K562 (cell line): ENCODE measurements around the gene SNAP23. TPM values are rescaled to one million over a fixed set of nuclear protein-coding genes. Genes with fewer than 3 reads are reported as not detected.

Experiments used
- ATF7 ChIP-seq: fragments of 450-650 bp; IDR thresholded peaks from 2 replicates; pipeline ENCODE4 v1.7.1; 2014; ENCODE audit warnings: mild to moderate bottlenecking, moderate library complexity
- C11orf30 ChIP-seq: fragments of 450-650 bp; IDR thresholded peaks from 2 replicates; pipeline ENCODE4 v1.6.1; 2016; ENCODE audit warnings: low read depth, mild to moderate bottlenecking
- CBX5 ChIP-seq: IDR thresholded peaks from 2 replicates; pipeline ENCODE4 v1.6.1; 2014; ENCODE audit warnings: low read depth, borderline replicate concordance
- FOSL1 ChIP-seq: fragments of 200-800 bp; sonication (Bioruptor generic); conservative IDR thresholded peaks from 2 replicates; pipeline ENCODE4 v1.6.1; 2016; ENCODE audit warnings: missing genetic modification characterization, missing compliant biosample characterization
- GABPA ChIP-seq: fragments of 200-800 bp; sonication (Bioruptor generic); conservative IDR thresholded peaks from 2 replicates; pipeline ENCODE4 v1.6.1; 2016; ENCODE audit warnings: low read depth, missing genetic modification characterization, missing compliant biosample characterization
- KDM5B ChIP-seq: fragments of 200-600 bp; sonication (generic); IDR thresholded peaks from 2 replicates; pipeline ENCODE4 v1.6.1; 2012; ENCODE audit warnings: low read depth, mild to moderate bottlenecking, moderate library complexity, low read length, control low read depth, inconsistent platforms; ENCODE audit not compliant: insufficient replicate concordance
- LEF1 ChIP-seq: fragments of 450-650 bp; IDR thresholded peaks from 2 replicates; pipeline ENCODE4 v1.6.1; 2016; ENCODE audit warnings: mild to moderate bottlenecking
- MECOM ChIP-seq: fragments of 250-450 bp; sonication (Bioruptor Pico); IDR thresholded peaks from 2 replicates; pipeline ENCODE4 v1.8.0; 2022; ENCODE audit warnings: inconsistent platforms
- NFIC ChIP-seq: fragments of 450-650 bp; IDR thresholded peaks from 2 replicates; pipeline ENCODE4 v1.6.1; 2017; ENCODE audit warnings: mild to moderate bottlenecking, inconsistent platforms
- NR2C2 ChIP-seq, 2 experiments: fragments of 200-800 bp in 1 of 2; sonication (Bioruptor generic) in 1 of 2; sonication (generic) in 1 of 2; formaldehyde crosslinking in 1 of 2; IDR thresholded peaks; 2 replicates each; pipeline versions ENCODE4 v1.6.1 to v1.8.0; 2016 to 2022; ENCODE audit warnings: mild to moderate bottlenecking in 1 of 2, missing compliant biosample characterization in 1 of 2, missing genetic modification characterization in 1 of 2, missing genetic modification reagents in 1 of 2
- PHF20 ChIP-seq: fragments of 450-650 bp; IDR thresholded peaks from 2 replicates; pipeline ENCODE4 v1.6.1; 2018; ENCODE audit not compliant: partially characterized antibody
- RAD21 ChIP-seq, 2 experiments: fragments of 250-450 bp in 1 of 2; fragments of 450-650 bp in 1 of 2; sonication (Bioruptor Pico) in 1 of 2; formaldehyde crosslinking in 1 of 2; IDR thresholded peaks in 1 of 2; conservative IDR thresholded peaks in 1 of 2; 2 replicates each; pipeline versions ENCODE4 v1.4.0 to v1.8.0; 2020 to 2022; ENCODE audit warnings: mild to moderate bottlenecking in 2 of 2, moderate library complexity in 1 of 2
- RBBP5 ChIP-seq: fragments of 200-600 bp; sonication (generic); IDR thresholded peaks from 2 replicates; pipeline ENCODE4 v1.6.1; 2012; ENCODE audit warnings: borderline replicate concordance, mild to moderate bottlenecking, low read length, control low read depth, inconsistent platforms; ENCODE audit not compliant: insufficient read depth, poor library complexity, severe bottlenecking
- RBM39 ChIP-seq: fragments of 200-400 bp; formaldehyde crosslinking; optimal IDR thresholded peaks from 2 replicates; pipeline ENCODE3; 2018; ENCODE audit warnings: low read depth, low read length
- SAP30 ChIP-seq: fragments of 200-600 bp; sonication (generic); IDR thresholded peaks from 2 replicates; pipeline ENCODE4 v1.6.1; 2012; ENCODE audit warnings: borderline replicate concordance, low read depth, mild to moderate bottlenecking, moderate library complexity, low read length, control low read depth, inconsistent platforms; ENCODE audit not compliant: insufficient read depth, poor library complexity, severe bottlenecking
- SOX6 ChIP-seq: fragments of 450-650 bp; IDR thresholded peaks from 2 replicates; pipeline ENCODE4 v1.6.1; 2014; ENCODE audit warnings: mild to moderate bottlenecking
- SUPT5H ChIP-seq: fragments of 450-650 bp; IDR thresholded peaks from 2 replicates; pipeline ENCODE4 v1.6.1; 2016
- ZNF121 ChIP-seq: sonication (generic); formaldehyde crosslinking; conservative IDR thresholded peaks from 2 replicates; pipeline ENCODE4 v1.8.0; 2022; ENCODE audit warnings: missing genetic modification reagents
- ZNF165 ChIP-seq: fragments of 250-450 bp; sonication (Bioruptor Pico); IDR thresholded peaks from 2 replicates; pipeline ENCODE4 v1.4.0; 2020; ENCODE audit warnings: borderline replicate concordance
- ZNF175 ChIP-seq: fragments of 200-800 bp; sonication (Bioruptor generic); IDR thresholded peaks from 2 replicates; pipeline ENCODE4 v1.6.1; 2016; ENCODE audit warnings: low read depth, mild to moderate bottlenecking, missing genetic modification characterization, missing compliant biosample characterization
- polyA plus RNA-seq, 8 experiments: library from polyadenylated mRNA; depleted of rRNA in 4 of 8; stranded (reverse) in 5 of 8; unstranded in 3 of 8; fragments of >200 nt; fragmentation: Nextera tagmentation in 2 of 8; fragmentation: Illumina TruSeq in 1 of 8; extraction: Ambion mirVana in 2 of 8; extraction: Trizol in 1 of 8; gene quantifications; 2 replicates each; pipeline versions ENCODE4 v1.2.1 to v1.2.3, GENCODE V29; 2011 to 2014; ENCODE audit warnings: inconsistent platforms in 1 of 8, missing spikeins in 1 of 8
- total RNA-seq, 7 experiments: library from RNA; depleted of rRNA in 6 of 7; stranded (reverse); fragments of >200 nt in 6 of 7; fragmentation: Illumina TruSeq in 2 of 7; extraction: Trizol in 2 of 7; gene quantifications; 2 replicates each; pipeline versions ENCODE4 v1.2.1 to v1.2.3, GENCODE V29; 2011 to 2021; ENCODE audit warnings: low replicate concordance in 1 of 7
- TF ChIP-seq, protein P1 (sequence below): fragments of 150-350 bp; conservative IDR thresholded peaks from 2 replicates; pipeline ENCODE4 v1.6.1; 2014; ENCODE audit warnings: low read length
- TF ChIP-seq, protein P2 (sequence below): fragments of 250-450 bp; sonication (Bioruptor Pico); IDR thresholded peaks from 2 replicates; pipeline ENCODE4 v1.8.0; 2021; ENCODE audit warnings: borderline replicate concordance, mild to moderate bottlenecking, moderate library complexity; ENCODE audit not compliant: poor library complexity, severe bottlenecking
- TF ChIP-seq, protein P3 (sequence below): fragments of 250-450 bp; sonication (Bioruptor Pico); IDR thresholded peaks from 2 replicates; pipeline ENCODE4 v1.5.0; 2021

The SNAP23 gene
- total and polyA plus RNA-seq, 9 of the 15 experiments (the other 6 are each of a cell fraction or from before 2014, with no cell fraction given) = 78.9 to 168 (median 117) TPM

DNA sequence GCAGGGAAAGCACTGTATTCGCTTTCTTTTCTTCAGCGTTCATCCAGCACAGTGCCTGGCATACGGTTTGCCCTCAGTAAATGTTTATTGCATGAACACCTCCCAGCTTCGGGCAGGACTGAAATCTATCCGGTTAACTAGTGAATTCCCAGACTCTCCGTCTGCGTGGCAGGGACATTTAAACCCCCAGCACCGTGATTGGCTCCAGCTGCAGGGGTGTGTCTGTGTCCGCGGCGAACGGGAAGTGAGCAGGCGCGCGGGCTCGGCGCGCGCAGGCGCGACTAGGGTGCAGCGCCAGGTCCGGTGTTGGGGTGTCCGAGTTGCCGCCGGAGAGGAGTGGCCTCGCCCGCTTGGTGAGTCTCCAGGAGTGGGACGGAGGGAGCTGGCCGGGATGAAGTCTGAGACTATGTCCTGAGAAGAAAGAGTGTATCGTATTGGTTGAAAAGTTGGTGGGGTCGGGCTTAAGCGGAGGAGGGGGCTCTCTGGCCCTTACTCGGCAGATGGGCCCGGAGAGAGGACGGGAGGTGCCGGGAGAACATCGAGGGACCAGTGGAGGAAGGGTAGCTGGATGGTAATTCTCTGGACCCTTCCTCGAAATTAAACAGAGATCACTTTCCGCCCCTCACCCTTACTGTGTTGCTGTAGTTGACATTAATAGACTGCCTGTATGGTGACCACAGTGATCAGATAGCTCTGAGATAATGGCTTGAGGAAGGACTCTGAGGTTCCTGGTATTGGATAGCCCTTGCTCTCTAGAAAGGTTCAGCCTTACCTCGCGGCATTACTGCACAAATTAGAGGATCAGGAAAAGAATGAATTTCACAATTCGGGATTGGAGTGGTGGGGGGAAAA lies at the start of gene SNAP23 (continued):
- TF ChIP-seq, protein P1, sequence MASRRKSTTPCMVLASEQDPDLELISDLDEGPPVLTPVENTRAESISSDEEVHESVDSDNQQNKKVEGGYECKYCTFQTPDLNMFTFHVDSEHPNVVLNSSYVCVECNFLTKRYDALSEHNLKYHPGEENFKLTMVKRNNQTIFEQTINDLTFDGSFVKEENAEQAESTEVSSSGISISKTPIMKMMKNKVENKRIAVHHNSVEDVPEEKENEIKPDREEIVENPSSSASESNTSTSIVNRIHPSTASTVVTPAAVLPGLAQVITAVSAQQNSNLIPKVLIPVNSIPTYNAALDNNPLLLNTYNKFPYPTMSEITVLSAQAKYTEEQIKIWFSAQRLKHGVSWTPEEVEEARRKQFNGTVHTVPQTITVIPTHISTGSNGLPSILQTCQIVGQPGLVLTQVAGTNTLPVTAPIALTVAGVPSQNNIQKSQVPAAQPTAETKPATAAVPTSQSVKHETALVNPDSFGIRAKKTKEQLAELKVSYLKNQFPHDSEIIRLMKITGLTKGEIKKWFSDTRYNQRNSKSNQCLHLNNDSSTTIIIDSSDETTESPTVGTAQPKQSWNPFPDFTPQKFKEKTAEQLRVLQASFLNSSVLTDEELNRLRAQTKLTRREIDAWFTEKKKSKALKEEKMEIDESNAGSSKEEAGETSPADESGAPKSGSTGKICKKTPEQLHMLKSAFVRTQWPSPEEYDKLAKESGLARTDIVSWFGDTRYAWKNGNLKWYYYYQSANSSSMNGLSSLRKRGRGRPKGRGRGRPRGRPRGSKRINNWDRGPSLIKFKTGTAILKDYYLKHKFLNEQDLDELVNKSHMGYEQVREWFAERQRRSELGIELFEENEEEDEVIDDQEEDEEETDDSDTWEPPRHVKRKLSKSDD = peak; percentile 45; the same call in 1 of the 2 replicates
- TF ChIP-seq ZNF175 (0 out of 2 replicates have a peak, but pooled peaks have one; percentile 62), PHF20 (peak; percentile 13), ATF7 (peak; percentile 53; the same call in 1 of the 2 replicates), SAP30 (peak; percentile 90), RAD21 (CRISPR knock-in tag; conservative IDR thresholded peaks at IDR 0.05 in 1 of 2, IDR thresholded peaks at IDR 0.05 in 1 of 2) (0 out of 4 replicates have a peak, but pooled peaks of 1 of the 2 experiments have one; percentile 13), ZNF121 (no peak), RBBP5 (peak; percentile 69), NFIC (0 out of 2 replicates have a peak, but pooled peaks have one; percentile 8), C11orf30 (no peak), ZNF165 (no peak), LEF1 (0 out of 2 replicates have a peak, but pooled peaks have one; percentile 15), SOX6 (peak; percentile 63), RBM39 (no peak), KDM5B (peak; percentile 43), FOSL1 (tag) (peak; percentile 40; the same call in 1 of the 2 replicates), SUPT5H (peak; percentile 89), CBX5 (no peak), GABPA (tag) (peak; percentile 70; the same call in 1 of the 2 replicates), MECOM (CRISPR knock-in tag) (0 out of 2 replicates have a peak, but pooled peaks have one; percentile 32), NR2C2 (CRISPR knock-in tag; IDR thresholded peaks at IDR 0.05) (no peak), NR2C2 (tag; IDR thresholded peaks at IDR 0.05) (peak; percentile 33; the same call in 1 of the 2 replicates)
- TF ChIP-seq, protein P2, sequence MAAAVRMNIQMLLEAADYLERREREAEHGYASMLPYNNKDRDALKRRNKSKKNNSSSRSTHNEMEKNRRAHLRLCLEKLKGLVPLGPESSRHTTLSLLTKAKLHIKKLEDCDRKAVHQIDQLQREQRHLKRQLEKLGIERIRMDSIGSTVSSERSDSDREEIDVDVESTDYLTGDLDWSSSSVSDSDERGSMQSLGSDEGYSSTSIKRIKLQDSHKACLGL (CRISPR knock-in tag) = peak; percentile 37
- TF ChIP-seq, protein P3, sequence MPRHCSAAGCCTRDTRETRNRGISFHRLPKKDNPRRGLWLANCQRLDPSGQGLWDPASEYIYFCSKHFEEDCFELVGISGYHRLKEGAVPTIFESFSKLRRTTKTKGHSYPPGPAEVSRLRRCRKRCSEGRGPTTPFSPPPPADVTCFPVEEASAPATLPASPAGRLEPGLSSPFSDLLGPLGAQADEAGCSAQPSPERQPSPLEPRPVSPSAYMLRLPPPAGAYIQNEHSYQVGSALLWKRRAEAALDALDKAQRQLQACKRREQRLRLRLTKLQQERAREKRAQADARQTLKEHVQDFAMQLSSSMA = peak; percentile 43; the same call in 1 of the 2 replicates
